Epithelial cell of prostate (primary cell): ENCODE results near the gene RAPGEF5.

Experiments used
- DNase-seq: peaks from one replicate; pipeline ENCODE4 v3.0.0-alpha.2; 2011; ENCODE audit warnings: low read depth, low spot score
- H3K27ac ChIP-seq: fragments of 450-650 bp; 2 replicates; pipeline ENCODE4 v1.5.1; 2017; ENCODE audit warnings: mild to moderate bottlenecking

The RAPGEF5 gene

DNA sequence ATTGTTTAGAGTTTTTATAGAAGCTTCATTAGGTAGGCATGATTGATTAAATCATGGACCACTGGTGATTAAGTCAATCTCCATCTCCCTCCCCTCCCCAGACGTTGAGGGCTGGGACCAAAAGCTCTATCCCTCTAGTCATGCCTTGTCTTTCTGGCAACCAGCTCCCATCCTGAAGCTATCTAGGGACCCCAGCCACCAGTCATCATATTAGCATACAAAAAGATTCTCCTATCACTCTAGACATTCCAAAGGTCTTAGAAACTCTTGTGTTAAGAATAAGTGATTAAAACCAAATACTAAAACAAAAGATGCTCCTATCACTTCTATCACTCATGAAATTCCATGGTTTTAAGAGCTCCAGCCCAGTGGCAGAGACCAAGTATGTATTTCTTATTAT lies 178.2 kb downstream of the RAPGEF5 start:
- H3K27ac ChIP-seq, result no peak overlapping the region
- DNase-seq, result no peak

DNA sequence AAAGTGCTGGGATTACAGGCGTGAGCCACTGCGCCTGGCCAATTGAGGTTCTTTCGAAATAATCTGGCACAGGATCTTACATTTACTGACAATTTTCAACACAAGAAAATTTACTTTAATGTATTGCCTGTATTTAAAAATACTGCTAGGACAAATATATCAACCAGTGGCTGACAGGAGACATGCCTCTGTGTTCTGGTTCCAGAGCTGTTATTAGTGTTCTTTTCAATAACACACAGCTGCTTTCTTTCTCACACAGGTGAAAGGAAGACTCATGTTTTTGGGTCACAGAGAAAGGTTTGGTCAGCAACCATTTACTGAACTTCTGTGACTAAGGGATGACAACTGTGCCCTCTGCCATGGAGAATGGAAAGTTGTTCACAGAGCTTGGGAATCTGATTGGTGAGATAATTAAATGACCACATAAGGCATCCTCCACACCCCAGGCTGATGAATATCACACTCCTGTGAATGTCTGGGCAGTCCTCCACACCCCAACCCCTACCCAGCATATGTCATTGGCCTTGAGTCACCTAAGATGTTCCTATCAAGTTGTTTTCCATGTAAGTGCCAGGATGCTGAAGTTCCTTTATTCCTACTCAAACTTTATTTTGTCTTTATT lies 180.1 kb downstream of the RAPGEF5 start:
- DNase-seq, result no peak
- peak overlapping the region; percentile 17 for H3K27ac ChIP-seq

DNA sequence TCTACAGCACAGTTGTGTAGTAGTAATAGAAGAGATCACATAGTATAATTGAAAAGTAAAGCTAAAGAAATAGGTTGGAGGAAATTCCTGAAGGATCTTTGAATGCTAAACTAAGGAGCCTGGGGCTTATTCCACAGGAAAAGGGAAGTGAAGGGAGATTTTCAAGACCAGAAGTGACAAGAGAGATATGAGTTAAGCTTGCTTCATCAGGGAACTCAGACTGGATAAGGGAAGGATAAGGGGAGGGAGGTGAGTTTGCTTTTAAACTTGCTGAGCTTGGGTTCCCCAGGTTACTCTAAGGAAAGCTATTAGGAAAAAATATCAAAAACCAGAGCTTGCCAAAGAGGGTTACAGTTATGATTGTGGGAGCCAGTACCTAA lies 182.4 kb downstream of the RAPGEF5 start:
- peak overlapping the region; percentile 21 for H3K27ac ChIP-seq

DNA sequence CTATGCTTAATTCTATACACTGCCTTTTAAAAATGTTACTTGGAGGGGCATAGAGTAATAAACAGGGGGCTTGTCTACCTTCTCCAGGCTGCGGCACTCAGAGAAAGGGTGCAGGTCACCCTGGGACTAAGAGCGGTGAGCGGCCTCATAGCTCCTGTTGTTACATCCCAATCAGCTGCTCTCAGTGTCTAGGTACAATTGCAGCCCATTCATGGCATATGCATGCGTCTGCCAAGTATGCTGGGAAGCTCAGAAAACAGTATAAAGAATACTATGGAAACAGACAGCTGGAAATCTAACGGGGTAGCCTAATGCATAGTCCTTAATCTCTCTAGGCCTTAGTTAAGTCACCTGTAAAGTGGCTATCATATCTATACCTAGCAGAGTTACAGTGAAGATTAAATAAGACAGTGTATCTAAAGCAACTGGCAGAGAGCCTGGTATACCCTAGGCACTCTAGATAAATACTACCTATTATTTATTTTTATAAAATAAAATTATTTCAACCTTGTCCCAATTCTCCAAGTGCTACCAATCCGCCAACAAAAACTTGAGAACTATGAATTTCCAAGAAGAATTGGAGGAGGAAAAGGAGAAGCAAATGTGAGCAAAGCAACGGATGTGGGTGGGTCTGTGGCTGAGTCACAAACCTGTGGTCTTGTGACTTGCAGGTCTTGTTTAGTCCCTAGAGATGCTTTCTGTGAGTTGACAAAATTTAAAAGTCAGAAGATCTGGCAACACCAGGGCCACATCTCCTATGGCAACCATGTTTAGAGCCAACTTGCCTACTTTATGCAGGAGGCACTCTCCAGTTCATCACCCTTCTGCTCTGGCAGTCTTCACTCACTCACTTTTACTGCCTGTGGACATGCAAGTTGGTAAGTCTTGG lies 183.0 kb downstream of the RAPGEF5 start:
- peak overlapping the region; percentile 21 for H3K27ac ChIP-seq
- DNase-seq, result no peak

More for the DNA sequence above, 182.4 kb downstream of the RAPGEF5 start:
- no peak for DNase-seq

DNA sequence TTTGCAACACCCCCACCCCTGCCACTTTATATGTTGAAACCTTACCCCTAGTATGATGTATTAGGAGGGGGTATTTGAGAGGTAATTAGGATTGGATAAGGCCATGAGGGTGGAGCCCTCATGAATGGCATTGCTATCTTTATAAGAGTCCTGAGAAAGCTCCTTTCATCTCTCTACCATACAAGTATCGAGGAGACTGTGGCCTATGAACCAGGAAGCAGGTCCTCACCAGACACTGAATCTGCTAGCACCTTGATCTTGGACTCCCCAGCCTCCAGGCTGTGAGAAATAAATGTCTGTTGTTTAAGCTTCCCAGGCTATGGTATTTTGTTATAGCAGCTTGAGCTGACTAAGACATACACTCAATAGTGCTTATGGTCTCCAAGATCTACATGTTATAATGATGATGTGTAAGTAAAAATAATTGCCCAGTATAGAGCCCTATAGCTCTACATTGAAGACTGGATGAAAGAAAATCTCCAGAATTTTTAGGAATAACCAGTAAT lies 188.8 kb downstream of the RAPGEF5 start:
- no peak for DNase-seq
- H3K27ac ChIP-seq, result no peak overlapping the region

DNA sequence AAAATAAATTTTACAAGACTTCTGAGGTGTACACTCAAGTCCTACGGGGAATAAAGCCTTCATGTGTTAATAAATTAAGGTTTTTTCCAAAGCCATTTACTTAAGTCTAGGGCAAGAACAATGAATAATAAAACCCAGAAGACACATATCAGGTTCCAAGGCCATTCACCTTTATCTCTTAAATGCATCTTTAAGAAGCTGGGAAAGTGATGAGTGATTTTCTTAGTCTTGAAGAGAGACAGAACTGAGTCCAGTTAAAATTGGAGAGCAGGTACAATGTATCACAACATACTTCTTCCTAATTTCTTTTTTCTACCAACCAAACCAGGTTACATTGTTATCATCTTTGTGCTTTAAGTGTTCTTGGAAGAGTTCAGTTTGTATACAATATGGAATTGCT lies 189.5 kb downstream of the RAPGEF5 start:
- no peak for DNase-seq
- H3K27ac ChIP-seq, result no peak overlapping the region

DNA sequence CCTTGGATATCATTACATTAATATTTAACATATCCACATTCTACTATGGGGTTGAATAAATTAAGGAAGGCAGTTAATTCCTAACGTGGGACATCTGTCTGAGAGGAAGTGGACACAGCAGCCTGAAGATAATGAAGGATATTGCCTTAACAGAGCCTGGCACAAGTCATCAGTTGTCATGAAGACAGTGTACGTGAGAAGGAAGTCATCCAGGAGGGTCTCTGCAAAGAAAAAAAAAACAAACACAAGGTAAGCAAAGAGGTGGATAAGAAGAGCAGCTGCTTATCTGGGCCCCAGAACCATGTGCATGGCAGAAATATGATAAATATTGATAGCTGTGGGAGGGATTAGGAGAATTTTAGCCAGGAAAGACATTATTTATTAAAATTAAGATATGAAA lies 190.0 kb downstream of the RAPGEF5 start:
- no peak overlapping the region for H3K27ac ChIP-seq
- DNase-seq, result no peak

DNA sequence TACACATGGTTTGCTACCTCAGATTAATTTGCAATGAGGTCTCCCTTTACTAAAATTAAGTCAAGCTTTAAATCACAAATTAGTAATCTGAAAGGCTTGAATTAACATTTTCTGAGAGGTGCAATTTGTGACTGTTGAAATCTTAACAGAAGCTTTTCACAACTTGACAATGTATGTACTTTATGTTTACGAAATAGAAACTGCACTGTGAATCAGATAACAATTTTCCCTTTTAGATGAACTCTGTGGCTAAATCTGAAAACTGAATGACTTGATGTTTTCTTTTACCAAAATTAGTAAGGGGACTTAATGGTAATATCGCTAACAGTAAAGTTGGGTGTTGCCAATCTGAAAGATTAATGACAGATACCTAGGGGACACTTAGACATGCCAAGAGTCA lies 197.6 kb downstream of the RAPGEF5 start:
- DNase-seq, result no peak
- H3K27ac ChIP-seq, result no peak overlapping the region

DNA sequence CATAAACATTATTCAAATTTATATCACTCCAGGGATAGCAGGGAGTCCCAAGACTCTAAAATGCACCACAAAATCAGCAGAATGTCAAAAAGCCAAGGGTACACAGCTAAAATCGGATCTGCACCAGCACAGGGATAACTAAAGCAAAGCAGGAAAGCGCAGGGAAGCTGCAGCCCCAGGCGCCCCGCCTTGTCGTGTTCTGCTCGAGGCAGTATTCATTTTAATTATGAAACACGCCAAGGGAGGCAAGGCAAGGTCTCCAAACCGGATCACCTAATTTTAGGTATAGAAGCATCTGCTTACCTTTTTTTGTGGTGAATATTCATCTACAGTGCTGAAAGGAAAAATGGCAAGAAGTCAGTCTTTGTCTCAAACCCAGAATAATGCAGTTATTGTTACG lies 199.4 kb downstream of the RAPGEF5 start:
- no peak for DNase-seq
- H3K27ac ChIP-seq, result no peak overlapping the region

DNA sequence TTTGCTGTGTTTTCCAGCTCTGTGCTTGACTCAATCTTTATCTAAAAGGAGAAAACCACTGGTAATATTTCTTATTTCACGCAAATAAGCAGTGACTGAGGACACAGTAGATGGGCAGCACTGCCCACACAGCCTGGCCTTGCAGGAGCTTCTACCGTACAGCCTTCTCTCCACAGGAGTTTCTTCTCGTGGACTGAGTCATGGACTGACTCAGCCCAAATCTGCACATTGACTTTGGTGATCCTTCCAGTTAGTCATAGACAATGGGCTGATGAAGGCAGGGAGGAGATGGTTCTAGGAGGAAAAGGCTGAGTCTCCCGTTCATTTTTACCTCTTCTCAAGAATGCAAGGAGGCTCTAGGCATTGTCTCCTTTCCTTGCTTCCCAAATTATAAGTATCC lies 200.7 kb downstream of the RAPGEF5 start:
- DNase-seq, result peak; percentile 27
- no peak overlapping the region for H3K27ac ChIP-seq

DNA sequence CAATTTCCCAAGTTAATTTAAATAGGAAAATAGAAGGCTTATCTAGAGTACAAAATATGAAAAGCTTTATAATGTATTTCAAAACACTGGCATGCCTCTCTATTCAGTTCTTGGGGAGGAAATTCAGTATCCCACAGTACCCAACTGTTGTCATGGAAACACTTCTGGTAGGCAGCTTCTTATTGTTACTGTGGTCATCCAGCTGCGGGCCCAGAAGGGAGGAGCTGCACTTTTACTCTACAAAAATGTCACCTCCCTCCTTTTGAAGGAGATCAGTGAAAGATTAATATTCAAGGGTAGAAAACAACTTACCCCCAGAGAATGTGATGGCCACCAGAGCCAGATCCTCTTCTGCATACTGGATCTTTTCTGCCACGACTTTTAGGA lies 202.8 kb downstream of the RAPGEF5 start:
- DNase-seq, result no peak
- no peak overlapping the region for H3K27ac ChIP-seq

DNA sequence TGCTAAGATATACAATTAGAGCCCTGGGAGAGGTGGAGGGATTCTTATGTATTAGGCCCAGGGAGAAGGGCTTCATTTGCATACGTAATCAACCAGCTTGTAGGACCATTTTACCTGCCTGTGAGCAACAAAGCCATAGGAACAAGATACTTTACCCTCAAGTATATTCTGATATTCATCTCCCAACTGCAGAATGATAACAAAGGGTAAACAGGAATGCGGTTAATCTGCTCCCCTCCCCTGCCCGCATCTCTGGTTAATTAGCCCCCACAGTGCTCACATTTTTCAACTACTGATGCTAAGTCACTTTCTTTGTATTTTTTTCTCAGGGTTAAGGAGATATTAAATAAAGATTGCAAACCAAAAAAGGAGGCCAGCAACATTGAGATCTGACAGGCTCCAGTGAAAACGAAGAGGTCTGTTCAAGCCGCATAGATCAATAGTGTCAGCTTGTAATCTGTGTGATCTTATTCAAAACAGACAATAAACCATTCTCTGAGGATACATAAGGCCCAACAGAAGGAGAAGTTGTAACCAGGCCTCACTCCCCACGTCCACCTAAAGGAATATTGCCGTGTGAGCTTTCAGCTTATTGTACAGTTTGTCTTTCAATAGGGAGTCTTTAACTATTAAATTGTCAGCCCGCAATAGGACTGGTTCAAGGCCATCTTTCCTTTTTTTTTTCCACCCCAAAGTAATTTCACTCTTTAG lies 203.4 kb downstream of the RAPGEF5 start:
- H3K27ac ChIP-seq, result no peak overlapping the region
- no peak for DNase-seq

DNA sequence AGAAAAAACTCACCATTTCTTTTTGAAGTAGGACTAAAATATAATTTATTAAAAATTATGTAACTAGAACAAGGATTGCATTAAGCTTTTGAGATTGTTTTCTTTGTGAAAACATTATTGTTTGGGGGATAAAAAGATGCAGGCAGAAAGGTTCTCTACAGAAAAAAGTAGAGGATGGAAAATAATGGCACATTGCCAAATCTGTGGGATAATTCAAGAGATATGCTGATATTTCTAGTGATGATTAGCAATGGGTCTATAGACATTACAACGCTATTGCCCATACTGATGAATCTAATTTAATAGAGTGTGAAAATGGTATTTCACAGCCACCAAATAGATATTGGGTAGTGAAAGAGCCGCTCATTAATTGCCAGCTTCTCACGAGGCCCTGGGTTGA lies 204.3 kb downstream of the RAPGEF5 start:
- H3K27ac ChIP-seq, result no peak overlapping the region
- no peak for DNase-seq

DNA sequence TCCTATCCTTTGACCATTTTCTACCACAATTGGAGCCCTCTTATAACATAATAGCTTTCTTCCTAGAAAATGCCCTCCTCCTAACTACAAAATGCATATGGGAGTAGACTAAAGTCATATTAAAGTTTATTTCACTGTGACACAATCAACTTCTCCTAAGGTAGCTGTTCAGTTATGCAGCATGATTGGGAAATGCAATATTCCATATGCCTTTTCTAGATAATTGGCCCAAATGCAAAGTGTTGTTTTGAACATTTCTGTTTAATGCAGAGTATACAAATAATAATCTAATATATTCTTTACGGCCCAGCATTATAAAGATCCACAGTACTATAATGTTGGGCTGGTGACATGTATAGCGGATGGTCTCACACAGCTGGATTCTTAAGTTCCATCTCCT lies 205.1 kb downstream of the RAPGEF5 start:
- H3K27ac ChIP-seq, result no peak overlapping the region
- DNase-seq, result no peak

DNA sequence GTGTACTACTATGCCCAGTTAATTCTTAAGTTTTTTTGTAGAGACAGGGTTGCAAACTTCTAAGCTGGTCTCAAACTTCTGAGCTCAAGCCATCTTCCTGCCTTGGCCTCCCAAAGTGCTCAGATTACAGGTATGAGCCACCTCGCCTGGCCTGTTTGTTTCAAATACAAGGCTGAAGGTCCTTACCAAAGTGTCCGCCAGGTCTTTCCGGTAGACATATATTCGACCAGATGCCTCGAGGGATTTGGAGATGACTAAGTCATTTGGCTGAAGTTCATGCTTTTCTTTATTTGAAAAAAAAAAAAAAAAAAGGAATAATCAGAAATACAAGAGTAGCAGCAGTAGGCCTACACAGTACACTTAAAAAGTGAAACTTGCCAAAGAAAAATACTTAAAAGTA lies 206.7 kb downstream of the RAPGEF5 start:
- no peak overlapping the region for H3K27ac ChIP-seq
- no peak for DNase-seq

DNA sequence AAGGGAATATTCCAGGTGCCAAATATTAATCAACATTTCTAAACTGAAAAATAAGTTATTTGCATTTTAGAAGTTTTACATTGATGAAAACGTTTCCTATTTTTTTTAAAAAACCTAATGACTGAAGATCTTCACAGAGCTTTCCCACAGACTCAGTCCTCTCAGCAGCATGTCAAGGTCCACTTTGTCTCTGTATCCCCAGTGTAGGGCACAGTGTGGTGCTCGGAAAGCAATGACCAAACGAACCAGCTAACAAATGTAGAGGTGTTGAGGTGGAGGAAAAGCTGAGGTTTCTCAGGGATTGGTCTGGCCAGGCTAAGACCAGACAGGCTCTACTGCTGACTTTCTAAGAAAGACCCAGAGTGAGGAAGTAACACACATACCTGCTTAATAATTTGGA lies 209.1 kb downstream of the RAPGEF5 start:
- DNase-seq, result no peak
- no peak overlapping the region for H3K27ac ChIP-seq

DNA sequence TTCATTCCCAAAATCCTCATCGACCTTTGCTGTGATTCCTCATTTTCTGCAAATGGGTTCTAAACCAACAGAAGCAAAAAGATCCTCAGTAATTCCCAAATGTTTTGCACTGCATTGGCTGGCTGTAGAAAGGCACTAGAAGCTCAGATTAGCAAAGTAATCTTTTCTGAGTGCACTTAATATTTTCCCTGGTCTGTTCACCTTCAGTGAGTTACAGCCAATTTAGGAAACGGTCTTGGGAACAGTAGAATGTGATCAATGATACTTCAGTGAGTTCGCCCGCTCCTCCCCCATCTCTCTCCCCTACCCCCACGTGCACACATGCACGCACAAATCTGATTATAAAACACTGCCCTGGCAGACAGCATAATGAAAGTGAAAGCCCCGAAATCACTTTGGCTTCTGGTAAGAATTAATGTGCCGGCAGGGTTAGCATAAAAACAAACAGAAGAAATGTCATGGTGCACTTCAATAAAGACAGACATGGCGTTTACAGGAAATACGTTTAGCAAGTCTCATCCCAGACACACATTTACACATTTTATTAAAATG lies 209.9 kb downstream of the RAPGEF5 start:
- no peak for DNase-seq
- no peak overlapping the region for H3K27ac ChIP-seq

DNA sequence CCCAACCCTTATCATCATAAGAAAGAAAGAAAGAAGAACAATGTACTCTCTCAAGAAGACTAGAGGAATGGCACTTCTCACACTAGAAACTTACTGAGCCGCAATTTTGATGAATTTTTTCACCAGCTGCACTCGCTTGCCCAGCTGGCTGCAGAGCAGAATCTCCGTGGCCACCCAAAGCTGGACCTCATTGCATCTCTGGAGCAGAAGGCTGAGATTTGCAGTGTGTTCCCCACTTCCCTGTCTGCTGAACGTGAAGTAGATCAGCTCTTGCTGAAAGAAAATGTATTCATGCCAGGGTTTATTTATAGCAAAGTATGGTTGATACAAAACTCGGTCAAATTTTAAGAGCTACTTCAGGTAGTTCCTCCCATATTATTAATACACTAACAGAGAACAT lies 212.0 kb downstream of the RAPGEF5 start:
- DNase-seq, result no peak
- no peak overlapping the region for H3K27ac ChIP-seq

DNA sequence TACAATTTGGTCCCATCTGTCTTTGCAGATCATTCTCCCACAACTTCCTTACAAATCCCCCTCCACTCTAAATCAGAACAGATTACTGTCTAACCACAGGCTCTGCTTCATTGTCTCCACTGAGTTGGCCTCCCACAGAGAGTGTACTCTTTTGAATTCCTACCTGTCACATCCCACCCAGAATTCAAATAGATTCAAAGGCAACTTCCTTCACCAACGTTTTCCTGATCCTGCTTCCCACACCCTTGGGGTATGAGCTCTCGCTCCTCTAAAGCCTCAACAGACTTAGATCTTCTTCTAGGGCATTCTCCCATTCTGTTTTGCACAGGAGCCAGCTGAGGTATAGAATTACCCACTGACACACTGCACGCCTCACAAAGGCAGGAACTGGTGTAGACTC lies 213.5 kb downstream of the RAPGEF5 start:
- no peak for DNase-seq
- no peak overlapping the region for H3K27ac ChIP-seq

DNA sequence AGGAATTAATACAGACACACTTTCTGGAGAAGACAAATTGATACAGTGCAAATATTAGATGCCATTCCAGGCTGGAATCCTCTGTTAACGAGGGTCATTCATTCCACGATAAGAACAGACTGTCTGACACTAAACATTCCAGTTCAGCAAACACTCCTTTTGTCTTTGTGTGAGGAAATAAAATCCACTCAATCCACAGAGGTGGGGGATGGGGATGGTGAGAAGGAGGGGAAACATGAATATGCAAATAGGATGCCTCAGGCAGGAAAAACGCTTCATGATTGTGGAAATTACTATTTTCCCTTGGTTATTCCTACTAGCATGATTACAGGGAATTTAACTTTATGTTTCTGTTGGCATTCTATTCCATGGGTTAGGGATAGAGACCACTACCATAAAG lies 214.4 kb downstream of the RAPGEF5 start:
- no peak for DNase-seq
- H3K27ac ChIP-seq, result no peak overlapping the region

DNA sequence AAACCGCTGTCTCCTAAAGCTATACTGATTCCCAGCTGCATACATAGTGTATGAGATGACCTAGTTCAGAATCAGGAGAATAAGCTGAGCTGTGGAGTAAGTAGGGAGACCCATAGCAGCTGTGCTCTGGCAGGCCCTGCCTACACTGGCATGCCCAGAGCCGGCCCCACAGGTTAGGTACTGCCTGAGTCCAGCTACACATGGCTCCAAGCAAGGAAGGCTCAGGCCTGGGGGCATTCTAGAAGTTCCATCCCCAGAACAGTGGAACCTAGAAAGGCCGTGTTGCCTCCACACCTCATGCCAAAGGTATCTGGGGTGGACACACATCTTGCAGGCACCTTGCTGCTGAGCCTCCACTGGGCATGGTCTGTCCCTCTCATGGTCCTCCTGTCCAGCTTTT lies 215.6 kb downstream of the RAPGEF5 start:
- no peak overlapping the region for H3K27ac ChIP-seq
- DNase-seq, result no peak
